PC-9 (cell line): ENCODE results near the gene NR3C1. TPM values are rescaled to one million over a fixed set of nuclear protein-coding genes. Genes with fewer than 3 reads are reported as not detected.

Experiments used
- BruUV-seq: library from RNA; stranded (reverse); fragments of 400-500 nt; replicated peaks from 2 replicates; lab custom pipeline; 2021; lab: Mats Ljungman, UMichigan
- CTCF ChIA-PET: fragments of 300-600 bp; sonication (Branson Sonifier 250); formaldehyde crosslinking; loops from one replicate; lab custom pipeline; 2022; ENCODE audit warnings: antibody characterized with exemption; lab: Charles Lee
- POLR2A ChIA-PET: fragments of 300-600 bp; sonication (Branson Sonifier 250); formaldehyde crosslinking; loops from one replicate; lab custom pipeline; 2022; ENCODE audit warnings: antibody characterized with exemption; ENCODE audit not compliant: unreplicated experiment; lab: Charles Lee
- DNase-seq, 2 experiments: peaks; one replicate each; pipeline versions ENCODE4 v3.0.0 to v3.0.0-alpha.2; 2015 to 2022; ENCODE audit warnings: mixed read lengths in 1 of 2
- H2AFZ ChIP-seq: fragments of 200-600 bp; sonication (generic); 2 replicates; pipeline ENCODE4 v1.8.1; 2017; ENCODE audit warnings: antibody characterized with exemption
- H3F3A ChIP-seq: fragments of 200-600 bp; sonication (generic); 2 replicates; pipeline ENCODE4 v1.8.1; 2017; ENCODE audit warnings: antibody characterized with exemption, mild to moderate bottlenecking, low read depth; ENCODE audit not compliant: insufficient read depth
- H3K27ac ChIP-seq: fragments of 200-600 bp; sonication (generic); 2 replicates; pipeline ENCODE4 v1.6.1; 2016; ENCODE audit warnings: mixed run types
- H3K27me3 ChIP-seq: fragments of 200-600 bp; sonication (generic); 2 replicates; pipeline ENCODE4 v1.6.1; 2016; ENCODE audit warnings: low read depth, mixed run types; ENCODE audit not compliant: insufficient read depth
- H3K36me3 ChIP-seq: fragments of 200-600 bp; sonication (generic); 2 replicates; pipeline ENCODE4 v1.6.1; 2016; ENCODE audit warnings: low read depth, mixed run types
- H3K4me1 ChIP-seq: fragments of 200-600 bp; sonication (generic); replicated peaks from 2 replicates; pipeline ENCODE4 v1.6.1; 2016; ENCODE audit warnings: mixed run types; ENCODE audit not compliant: insufficient read depth
- H3K4me2 ChIP-seq: fragments of 200-600 bp; sonication (generic); 2 replicates; pipeline ENCODE4 v1.6.1; 2017; ENCODE audit warnings: mixed run types
- H3K4me3 ChIP-seq: fragments of 200-600 bp; sonication (generic); 2 replicates; pipeline ENCODE4 v1.6.1; 2016; ENCODE audit warnings: mixed run types
- H3K79me2 ChIP-seq: fragments of 200-600 bp; sonication (generic); 2 replicates; pipeline ENCODE4 v1.6.1; 2017; ENCODE audit warnings: low read depth, mixed run types
- H3K9me2 ChIP-seq: fragments of 200-600 bp; sonication (generic); 2 replicates; pipeline ENCODE4 v1.8.1; 2017; ENCODE audit warnings: mild to moderate bottlenecking; ENCODE audit not compliant: insufficient read depth
- H3K9me3 ChIP-seq: fragments of 200-600 bp; sonication (generic); 2 replicates; pipeline ENCODE4 v1.8.1; 2016; ENCODE audit warnings: low read depth; ENCODE audit not compliant: insufficient read depth
- H4K20me1 ChIP-seq: fragments of 200-600 bp; sonication (generic); 2 replicates; pipeline ENCODE4 v1.8.1; 2017; ENCODE audit not compliant: insufficient read depth
- EZH2 ChIP-seq: fragments of 200-600 bp; sonication (generic); IDR thresholded peaks from 2 replicates; pipeline ENCODE4 v1.8.0; 2017; ENCODE audit warnings: antibody characterized with exemption, low read depth
- intact Hi-C: fragments of 100-400 bp; cut with micrococcal nuclease; formaldehyde crosslinking; loops from one replicate; pipeline ENCODE4 v1.10.0; 2022; ENCODE audit not compliant: unreplicated experiment
- total RNA-seq: library from RNA; stranded (reverse); gene quantifications from 2 replicates; pipeline ENCODE4 v1.2.3, GENCODE V29; 2021
- TF ChIP-seq, protein P1 (sequence below): fragments of 200-600 bp; sonication (generic); conservative IDR thresholded peaks from 2 replicates; pipeline ENCODE4 v1.6.1; 2017; ENCODE audit warnings: mixed run types, antibody characterized with exemption, mild to moderate bottlenecking, moderate library complexity

The NR3C1 gene
- total RNA-seq, 1 experiment from 2014 or later: 52.8 TPM

DNA sequence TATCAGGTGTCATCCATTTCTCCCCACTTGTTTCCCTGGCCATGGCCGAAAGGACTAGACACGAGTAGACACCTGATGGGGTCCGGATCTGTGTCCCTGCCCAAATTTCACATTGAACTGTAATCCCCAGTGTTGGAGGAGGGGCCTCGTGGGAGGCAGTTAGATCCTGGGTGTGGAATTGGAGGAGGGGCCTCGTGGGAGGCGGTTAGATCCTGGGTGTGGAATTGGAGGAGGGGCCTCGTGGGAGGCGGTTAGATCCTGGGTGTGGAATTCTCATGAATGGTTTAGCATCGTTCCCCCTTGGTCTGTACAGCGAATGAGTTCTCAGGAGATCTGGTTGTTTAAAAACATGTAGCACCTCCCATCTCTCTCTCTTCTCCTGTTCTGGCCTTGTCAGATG is 165.8 kb downstream of the NR3C1 start:
- intact Hi-C loops: no loop called here
- ChIA-PET CTCF (no interaction called here), POLR2A (no interaction called here)
- no peaks in the 10 kb centered on the region; the same call in 1 of the 2 replicates for H3F3A ChIP-seq
- no peaks in the 10 kb centered on the region; the same call in 1 of the 2 replicates for H3K9me3 ChIP-seq
- no peak for TF ChIP-seq EZH2
- TF ChIP-seq, protein P1, sequence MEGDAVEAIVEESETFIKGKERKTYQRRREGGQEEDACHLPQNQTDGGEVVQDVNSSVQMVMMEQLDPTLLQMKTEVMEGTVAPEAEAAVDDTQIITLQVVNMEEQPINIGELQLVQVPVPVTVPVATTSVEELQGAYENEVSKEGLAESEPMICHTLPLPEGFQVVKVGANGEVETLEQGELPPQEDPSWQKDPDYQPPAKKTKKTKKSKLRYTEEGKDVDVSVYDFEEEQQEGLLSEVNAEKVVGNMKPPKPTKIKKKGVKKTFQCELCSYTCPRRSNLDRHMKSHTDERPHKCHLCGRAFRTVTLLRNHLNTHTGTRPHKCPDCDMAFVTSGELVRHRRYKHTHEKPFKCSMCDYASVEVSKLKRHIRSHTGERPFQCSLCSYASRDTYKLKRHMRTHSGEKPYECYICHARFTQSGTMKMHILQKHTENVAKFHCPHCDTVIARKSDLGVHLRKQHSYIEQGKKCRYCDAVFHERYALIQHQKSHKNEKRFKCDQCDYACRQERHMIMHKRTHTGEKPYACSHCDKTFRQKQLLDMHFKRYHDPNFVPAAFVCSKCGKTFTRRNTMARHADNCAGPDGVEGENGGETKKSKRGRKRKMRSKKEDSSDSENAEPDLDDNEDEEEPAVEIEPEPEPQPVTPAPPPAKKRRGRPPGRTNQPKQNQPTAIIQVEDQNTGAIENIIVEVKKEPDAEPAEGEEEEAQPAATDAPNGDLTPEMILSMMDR: no peak
- no peaks in the 10 kb centered on the region for H3K79me2 ChIP-seq
- H3K27me3 ChIP-seq: no peaks in the 10 kb centered on the region
- no peak overlapping the region for H3K4me2 ChIP-seq
- no peak for DNase-seq
- peaks cover 15% of the 10 kb centered on the region for H3K4me1 ChIP-seq
- H2AFZ ChIP-seq: no peak overlapping the region
- H3K36me3 ChIP-seq: no peaks in the 10 kb centered on the region
- no peak overlapping the region for H3K4me3 ChIP-seq
- H4K20me1 ChIP-seq: no peaks in the 10 kb centered on the region
- H3K27ac ChIP-seq: no peak overlapping the region
- no TSS peak for BruUV-seq
- no peaks in the 10 kb centered on the region for H3K9me2 ChIP-seq

DNA sequence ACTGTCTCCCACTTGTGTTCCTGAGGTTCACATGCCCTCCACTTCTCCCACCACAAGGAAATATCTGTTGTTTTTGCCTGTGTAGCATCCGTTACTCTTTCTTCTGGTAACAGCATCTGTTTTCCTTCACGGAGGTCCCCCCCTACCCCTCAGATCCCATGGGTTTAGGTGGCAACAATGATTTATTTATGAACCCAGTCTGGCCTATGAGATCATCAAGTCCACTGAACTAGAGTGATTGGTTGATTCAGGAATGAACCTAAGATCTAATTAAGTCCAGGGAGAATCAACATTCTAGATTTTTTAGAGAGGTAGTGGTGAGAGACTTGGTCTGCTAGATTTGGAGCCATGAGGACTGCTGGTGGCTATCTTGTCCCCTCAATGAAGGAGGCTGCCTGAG is 166.8 kb downstream of the NR3C1 start:
- H3K9me2 ChIP-seq: no peaks in the 10 kb centered on the region
- BruUV-seq: no TSS peak
- no peaks in the 10 kb centered on the region for H3K79me2 ChIP-seq
- no peak overlapping the region for H2AFZ ChIP-seq
- H3F3A ChIP-seq: no peaks in the 10 kb centered on the region
- TF ChIP-seq, protein P1: no peak
- TF ChIP-seq EZH2: no peak
- intact Hi-C loops: no loop called here
- CTCF ChIA-PET: no interaction called here
- no peak overlapping the region for H3K27ac ChIP-seq
- POLR2A ChIA-PET: no interaction called here
- H3K4me2 ChIP-seq: no peak overlapping the region
- H3K9me3 ChIP-seq: no peaks in the 10 kb centered on the region; the same call in 1 of the 2 replicates
- H3K36me3 ChIP-seq: no peaks in the 10 kb centered on the region
- H3K4me3 ChIP-seq: no peak overlapping the region
- H3K4me1 ChIP-seq: peaks cover 5% of the 10 kb centered on the region
- no peaks in the 10 kb centered on the region for H4K20me1 ChIP-seq
- H3K27me3 ChIP-seq: no peaks in the 10 kb centered on the region
- no peak for DNase-seq

DNA sequence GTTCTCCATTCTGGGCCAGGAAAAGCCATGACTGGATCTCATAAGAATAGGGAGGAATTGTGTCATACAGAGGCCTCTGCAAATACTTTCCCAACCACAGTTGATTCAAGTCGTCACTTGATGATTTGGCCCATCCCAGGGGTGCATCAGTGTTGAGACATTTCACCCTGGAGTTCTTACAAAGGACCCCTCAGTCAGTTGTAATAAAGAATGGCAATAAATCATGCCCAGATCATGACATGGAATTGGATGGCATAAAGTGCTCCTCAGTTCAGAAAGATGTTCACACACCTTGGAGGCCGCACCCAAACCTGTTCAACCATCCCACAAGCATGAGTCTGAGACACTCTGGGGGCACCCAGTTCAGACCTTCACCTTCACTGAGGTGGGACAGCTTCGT is 168.1 kb downstream of the NR3C1 start:
- Histone ChIP-seq H3K27me3 (no peaks in the 10 kb centered on the region), H3K79me2 (no peaks in the 10 kb centered on the region), H2AFZ (no peak overlapping the region), H3K36me3 (no peaks in the 10 kb centered on the region), H3K4me3 (no peak overlapping the region), H3F3A (no peaks in the 10 kb centered on the region), H3K27ac (no peak overlapping the region), H3K9me3 (no peaks in the 10 kb centered on the region; the same call in 1 of the 2 replicates), H3K4me2 (no peak overlapping the region), H3K4me1 (no peaks in the 10 kb centered on the region), H3K9me2 (no peaks in the 10 kb centered on the region), H4K20me1 (no peaks in the 10 kb centered on the region)
- BruUV-seq: no TSS peak
- ChIA-PET POLR2A (no interaction called here), CTCF (no interaction called here)
- TF ChIP-seq, protein P1: no peak
- no peak for TF ChIP-seq EZH2
- intact Hi-C loops: no loop called here
- no peak for DNase-seq
